Hematopoietic multipotent progenitor cell treated with erythropoietin and hydrocortisone succinate and interleukin-3 and kit ligand, for 17 days (in vitro differentiated cells): ENCODE measurements around the gene SMOC2.
"Not testable (repeated sequence)": the region's sequence is repeated elsewhere in the genome, so short reads cannot be mapped to it uniquely, and the experiment has no call there.

Experiments used
- DNase-seq: peaks from one replicate; pipeline ENCODE4 v3.0.0-alpha.2; 2015; ENCODE audit warnings: low spot score

Gene SMOC2

DNA sequence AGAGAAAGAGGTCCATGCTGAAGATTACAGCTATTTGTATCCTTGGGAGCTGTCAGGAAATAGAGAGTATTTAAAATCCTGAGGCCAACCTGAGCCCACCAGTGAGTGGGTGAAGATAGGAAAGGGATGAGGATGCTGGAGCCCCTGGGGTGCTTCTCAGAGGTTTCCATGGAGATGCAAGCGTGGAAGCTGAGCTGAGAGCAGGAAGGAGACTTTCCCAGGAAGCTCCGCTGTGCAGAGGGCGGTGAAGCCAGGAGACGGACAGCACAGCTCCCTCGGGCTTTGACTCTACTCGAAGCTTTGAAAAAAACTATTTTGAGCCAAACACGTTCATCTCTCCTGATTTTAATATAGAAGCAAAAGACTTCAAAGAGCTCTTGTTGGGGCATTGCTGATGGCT is 222.1 kb downstream of the SMOC2 start:
- DNase-seq = no peak

DNA sequence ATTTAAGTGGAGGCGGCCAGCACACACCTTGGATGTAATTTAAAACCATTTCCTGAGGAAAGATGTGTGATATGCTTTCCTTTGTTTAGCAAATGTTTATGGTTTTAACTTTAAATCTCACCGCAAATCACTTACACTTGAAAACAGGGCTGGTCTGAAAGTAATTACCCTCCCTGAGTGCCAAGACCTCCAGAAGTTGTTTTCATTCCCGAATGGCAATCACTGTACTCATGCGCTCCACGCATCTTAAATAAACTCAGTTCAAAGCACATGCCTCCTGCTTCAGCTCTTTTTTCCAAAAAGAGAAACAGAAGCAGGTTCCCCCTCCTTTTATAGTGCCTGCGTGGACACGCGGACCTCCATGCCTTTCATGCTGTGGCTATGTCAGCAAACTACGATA is 224.0 kb downstream of the SMOC2 start:
- DNase-seq = no peak

DNA sequence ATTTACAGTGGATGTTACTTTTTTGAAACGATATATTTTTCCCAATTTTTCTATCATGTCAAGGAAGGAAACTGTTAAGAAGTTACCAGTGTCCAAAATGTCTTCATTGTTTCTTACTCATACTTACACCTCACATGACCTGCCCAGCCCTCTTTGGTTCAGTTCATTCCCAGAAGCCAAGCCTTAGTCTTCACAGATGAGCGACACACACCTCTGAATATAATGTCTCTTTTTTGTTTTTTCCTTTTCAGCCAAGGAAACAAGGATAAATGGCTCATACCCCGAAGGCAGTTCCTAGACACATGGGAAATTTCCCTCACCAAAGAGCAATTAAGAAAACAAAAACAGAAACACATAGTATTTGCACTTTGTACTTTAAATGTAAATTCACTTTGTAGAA is 225.2 kb downstream of the SMOC2 start:
- no peak for DNase-seq

DNA sequence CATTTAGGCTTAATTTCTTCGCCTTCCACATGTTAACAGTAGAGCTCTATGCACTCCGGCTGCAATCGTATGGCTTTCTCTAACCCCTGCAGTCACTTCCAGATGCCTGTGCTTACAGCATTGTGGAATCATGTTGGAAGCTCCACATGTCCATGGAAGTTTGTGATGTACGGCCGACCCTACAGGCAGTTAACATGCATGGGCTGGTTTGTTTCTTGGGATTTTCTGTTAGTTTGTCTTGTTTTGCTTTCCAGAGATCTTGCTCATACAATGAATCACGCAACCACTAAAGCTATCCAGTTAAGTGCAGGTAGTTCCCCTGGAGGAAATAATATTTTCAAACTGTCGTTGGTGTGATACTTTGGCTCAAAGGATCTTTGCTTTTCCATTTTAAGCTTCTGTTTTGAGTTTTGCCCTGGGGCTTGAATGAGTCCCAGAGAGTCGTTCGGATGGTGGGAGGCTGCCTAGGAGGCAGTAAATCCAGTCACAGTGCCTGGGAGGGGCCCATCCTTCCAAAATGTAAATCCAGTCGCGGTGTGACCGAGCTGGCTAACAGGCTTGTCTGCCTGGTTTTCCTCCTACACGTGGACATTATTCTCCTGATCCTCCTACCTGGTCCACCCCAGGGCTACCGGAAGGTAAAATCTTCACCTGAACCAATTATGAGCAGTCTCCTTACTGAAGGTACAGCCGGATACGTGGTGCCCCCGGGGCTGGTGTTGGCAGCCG is 225.9 kb downstream of the SMOC2 start:
- no peak for DNase-seq

DNA sequence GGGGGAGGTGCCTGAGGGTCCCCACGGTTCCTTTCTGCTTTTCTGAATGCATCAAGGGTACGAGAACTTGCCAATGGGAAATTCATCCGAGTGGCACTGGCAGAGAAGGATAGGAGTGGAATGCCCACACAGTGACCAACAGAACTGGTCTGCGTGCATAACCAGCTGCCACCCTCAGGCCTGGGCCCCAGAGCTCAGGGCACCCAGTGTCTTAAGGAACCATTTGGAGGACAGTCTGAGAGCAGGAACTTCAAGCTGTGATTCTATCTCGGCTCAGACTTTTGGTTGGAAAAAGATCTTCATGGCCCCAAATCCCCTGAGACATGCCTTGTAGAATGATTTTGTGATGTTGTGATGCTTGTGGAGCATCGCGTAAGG is 226.4 kb downstream of the SMOC2 start:
- DNase-seq = no peak

DNA sequence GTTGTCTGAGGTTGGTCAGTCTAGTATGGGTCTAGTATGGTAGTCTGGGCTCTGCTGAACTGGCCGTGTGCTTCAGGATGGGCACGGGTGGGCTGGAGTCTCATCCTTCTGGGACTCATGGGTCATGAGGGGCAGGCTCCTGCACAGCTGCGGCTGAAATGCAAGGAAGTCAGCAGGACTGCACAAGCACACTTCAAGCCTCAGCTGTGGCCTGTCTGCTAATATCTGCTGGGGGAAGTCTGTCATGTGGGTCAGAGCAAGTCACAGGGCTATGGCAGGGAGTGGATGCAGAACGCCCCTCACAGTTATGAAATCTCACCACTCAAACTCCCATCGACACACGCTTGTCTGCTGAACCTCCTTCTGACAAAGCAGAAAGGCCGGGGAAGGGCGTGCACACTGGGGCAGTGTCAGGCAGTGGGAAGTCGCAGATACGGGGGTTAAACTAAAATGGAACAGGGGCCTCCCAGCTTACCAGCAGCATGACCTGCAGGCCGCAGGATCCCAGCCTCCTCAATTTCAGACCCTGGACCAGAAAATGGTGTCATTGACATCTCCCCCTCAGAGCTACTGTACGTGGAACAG is 229.5 kb downstream of the SMOC2 start:
- no peak for DNase-seq

DNA sequence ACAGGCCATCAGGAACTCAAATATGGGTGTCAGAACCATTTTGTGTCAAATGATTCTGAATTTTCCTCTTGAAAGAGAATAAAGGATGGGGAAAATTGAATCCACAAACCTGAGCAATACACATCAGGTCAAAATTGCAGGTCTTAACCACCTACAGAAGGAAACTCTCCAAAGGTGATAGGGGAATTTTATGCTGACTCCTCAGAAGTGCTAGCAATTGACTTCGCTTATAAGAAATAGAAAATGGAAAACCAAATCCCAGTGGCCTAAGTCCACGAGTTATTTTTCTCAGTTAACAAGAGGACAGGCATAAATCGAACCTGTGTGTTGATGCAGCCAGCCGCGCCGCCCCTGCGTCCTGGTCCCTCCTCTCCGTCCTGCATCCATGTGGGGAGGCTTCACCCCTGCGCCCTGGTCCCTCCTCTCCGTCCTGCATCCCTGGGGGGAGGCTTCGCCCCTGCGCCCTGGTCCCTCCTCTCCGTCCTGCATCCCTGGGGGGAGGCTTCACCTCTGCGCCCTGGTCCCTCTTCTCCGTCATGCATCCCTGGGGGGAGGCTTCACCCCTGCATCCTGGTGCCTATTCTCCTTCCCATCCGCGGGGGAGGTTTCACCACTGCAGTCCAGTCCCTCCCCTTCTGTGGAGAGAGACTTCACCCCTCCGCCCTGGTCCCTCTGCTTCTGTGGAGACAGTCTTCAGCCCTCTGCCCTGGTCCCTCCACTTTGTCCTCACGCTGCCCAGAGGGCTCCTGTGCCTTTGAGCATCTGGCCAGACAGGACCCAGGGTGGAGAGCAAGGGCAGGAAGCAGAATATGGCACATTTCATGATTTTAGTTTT is 230.3 kb downstream of the SMOC2 start:
- no peak for DNase-seq

DNA sequence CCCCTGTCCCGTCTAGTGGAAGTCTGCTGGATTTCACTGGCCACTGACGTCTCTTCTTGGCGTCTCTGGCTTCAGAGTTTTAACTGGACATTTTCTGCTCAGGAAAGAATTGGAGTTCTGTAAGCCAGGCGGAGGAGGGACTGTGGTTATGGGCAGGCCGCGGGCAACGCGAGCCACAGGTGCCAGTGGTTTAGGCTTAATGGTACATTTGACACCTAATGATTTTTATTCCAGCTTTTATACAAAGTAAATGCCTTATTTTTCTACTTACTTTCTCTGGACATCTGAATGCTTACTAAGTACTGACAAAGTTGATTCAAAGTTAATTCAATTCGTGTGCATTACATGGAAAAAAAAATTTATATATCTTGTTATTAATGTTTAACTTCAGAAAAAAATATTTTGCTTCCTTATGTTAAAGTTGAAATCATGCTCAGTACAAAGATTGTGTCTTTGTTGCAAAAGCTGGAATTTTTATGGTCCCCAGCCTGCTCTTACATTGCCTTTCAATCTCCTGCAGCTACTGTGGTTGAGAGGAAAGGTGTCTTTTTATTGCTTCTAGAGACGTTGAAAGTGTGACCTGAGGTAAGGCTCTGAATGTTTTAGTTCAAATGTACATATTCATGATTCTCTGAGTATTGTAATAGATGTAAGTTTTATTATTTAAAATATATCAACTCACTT is 231.0 kb downstream of the SMOC2 start:
- DNase-seq = no peak

DNA sequence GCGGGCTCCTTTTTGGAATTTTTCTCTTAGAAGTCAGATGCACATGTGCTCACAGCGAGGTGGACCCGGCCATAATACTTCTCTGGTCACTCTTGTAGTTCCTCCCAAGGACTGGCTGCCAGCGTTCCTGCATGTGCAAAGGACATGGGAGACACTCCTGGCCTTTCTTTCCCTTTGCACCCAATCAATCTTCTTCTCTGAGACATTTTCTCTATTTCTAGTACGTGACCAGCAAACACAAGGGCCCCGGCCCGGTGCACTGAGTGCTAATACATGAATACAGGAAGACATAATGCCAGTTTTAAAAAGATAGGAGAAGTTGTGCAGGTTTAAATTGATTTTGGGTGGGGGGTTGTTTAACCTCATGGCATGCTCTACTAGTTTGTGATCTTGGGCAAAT is 233.6 kb downstream of the SMOC2 start:
- no peak for DNase-seq

DNA sequence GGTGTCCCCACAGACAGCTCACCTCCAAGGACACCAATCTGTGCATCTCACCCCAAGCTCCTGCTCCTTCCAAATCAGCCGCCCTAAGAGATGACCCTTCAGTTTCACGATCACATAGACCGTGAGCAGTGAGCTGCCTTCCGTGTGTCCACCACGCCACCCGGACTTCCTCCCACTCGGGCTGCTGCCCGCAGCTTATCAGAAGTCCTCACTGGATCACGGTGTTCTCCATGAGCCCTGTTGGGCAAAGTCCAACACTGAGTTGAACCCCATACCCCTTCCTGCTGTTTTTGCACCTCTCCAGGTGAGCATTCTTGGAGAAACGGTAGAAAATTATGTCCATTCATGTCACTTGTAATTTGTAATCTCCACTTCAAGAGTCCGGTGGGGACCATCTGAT is 234.4 kb downstream of the SMOC2 start:
- no peak for DNase-seq

DNA sequence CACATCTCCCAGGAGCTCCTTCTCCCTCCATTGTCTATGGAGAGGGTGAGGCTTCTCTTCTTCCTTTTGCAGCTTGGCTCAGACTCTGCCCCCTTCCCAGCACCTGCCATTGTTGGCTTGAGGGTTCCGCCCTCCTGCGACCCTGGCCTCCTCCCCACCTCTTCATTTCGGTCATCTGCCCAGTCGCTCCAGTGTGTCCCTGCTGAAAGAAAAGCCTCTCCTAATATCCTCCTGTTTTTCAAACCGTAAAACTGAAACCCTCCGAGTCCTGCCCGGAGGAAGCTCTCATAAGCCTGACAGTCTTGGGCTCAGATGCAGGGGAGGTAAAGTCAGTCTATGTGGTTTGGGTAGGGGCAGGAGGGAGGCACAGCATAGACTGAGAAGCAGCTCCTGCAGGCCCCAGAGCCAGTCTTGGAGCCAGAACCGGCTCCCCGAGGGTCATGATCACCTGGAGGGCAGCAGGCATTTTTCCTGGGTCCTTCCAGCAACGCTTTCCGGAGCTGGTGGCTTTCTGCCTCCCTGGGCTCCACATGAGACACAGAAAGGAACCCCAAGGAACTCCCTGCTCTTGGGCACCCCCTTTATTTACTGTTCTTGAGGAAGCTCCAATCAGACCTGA is 235.1 kb downstream of the SMOC2 start:
- DNase-seq = no peak

DNA sequence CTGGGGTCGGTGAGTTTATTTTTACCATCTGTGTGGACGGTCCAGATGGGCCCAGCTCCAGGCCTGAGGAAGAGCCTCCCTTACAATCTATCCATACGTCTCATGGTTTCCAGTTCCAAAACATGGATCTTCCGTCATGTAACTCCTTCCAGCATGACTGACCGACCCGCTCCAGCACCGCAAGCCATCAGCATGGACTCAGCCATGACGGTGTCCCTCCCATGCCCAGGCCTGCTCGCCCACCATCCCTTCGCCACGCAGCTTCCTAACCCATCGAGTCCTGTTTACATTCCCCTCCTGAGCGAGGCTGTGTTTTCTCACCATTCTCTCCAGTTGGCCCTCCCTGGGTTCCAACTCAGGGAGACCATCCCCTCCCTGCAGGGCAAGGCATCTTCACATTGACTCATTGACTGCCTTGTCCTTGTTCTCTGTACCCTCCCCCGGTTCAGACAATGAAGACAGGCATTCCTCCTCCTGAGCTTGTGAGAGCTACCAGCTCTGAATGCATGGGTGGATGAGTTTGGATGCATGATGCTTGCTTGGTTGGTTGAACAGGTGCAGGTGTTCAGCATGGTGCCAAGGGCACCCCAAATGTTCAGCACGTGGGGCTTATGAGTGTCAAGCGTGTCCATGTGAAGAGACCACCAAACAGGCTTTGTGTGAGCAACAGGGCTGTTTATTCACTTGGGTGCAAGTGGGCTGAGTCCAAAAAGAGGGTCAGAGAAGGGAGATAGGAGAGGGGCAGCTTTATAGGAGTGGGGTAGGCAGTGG is 235.8 kb downstream of the SMOC2 start:
- no peak for DNase-seq

DNA sequence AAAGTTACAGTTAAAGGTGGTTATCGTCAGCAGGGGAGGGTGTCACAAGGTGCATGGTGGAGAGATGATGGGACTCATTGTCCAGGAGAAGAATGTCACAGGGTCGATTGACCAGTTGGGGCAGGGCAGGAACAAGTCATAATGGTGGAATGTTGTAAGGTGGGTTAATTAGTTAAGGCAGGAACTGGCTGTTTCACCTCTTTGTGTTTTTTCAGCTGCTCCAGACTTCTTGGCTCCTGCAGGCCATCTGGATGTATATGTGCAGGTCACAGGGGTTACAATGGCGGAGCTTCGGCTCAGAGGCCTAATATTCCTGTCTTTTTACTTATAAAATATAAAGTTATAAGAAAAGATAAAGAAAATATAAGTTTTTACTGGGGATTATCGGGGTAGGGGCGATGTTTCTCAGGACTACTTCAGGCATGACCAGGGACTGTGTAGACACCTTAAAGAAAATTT is 236.4 kb downstream of the SMOC2 start:
- DNase-seq = not testable (repeated sequence)

DNA sequence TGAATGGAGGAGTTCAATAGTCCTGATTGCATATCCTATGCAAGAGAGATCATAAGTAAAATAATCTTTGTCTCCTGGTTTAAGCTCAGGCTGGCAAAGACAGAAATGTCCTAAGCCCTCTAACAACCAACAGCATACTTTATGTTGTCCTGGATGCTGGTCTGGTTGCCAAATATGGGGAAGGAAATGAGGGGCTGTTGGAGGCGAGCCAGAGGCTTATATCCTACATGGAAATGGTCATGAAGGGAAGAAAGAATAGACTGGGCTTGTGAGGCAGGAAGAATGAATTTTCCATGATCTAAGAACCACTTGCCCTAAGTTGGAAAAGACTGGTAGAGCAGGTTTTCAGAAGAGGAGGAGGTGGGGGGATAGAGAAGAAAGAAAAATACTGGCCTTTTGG is 237.1 kb downstream of the SMOC2 start:
- DNase-seq = no peak

DNA sequence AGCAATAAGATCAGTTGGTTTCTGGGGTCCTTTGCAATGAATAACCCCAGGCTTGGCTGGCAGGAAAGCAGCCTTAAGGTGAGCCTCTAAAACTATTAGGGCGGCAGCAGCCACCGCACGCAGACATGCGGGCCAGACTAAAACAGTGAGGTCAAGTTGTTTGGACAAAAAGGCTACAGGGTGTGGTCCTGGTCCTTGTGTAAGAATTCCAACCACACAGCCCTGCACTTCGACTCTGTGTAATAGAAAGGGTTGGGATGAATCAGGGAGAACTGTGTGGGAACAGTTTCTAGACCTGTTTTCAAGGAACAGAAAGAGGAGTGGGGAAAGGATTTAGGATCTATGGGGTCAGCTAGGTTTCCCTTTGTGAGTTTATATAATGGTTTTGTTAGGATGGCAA is 237.6 kb downstream of the SMOC2 start:
- no peak for DNase-seq

DNA sequence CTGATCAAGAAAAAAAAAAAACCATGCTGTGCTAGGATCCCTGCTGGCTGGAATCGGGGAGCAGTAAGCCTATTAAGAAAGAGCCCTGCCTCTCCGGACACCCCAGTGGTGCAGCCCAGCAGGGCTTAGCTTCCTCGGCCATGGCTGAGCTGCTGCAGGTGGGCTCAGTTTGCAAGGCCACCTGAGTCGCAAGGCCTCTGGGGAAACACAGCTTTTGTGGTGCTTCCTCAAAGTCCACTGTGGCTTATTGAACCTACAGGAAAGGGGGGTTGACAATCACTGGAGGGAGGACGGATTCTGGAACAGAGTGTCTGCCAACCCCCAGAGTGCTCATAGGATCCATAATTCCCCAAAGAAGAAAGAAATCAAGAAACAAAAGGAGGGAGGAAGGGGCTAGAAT is 240.8 kb downstream of the SMOC2 start:
- no peak for DNase-seq

DNA sequence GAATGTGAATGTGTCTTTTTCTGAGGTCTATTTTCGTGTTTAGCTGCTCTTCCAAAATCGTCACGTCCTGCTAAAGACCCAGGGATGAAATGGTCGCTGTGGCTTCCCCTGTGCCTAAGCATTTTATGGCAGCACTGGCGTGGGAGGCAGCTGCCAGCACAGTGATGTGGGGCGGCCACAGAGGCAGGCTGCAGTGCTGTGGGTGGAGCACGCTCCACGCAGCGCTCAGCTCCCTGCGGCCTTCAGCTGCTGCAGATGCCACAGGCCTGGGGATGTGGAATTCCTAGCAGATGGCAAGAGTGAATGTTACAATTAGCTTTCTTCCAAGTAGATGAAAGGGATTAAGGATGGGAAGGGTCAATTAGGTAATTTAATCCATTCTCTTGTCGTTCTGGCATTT is 242.6 kb downstream of the SMOC2 start:
- DNase-seq = no peak

DNA sequence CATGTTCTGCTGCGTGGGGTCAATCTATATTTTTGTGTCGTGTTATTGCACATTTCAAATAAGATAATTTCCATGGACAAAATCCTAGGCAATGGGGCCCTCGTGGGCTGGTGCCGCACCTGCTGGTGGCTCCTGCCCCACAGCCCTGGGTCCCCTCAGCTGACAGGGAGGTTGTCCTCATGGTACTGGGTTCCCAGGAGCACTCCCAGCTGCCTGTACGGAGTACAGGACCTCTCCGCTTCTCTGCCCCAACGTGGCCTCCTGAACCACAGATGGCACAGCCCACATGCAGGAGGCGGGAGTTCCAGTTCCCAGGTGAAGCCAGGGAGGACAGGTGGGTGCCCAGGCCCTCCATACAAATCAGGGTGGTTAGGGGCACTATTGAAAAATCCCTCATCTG is 243.5 kb downstream of the SMOC2 start:
- no peak for DNase-seq

DNA sequence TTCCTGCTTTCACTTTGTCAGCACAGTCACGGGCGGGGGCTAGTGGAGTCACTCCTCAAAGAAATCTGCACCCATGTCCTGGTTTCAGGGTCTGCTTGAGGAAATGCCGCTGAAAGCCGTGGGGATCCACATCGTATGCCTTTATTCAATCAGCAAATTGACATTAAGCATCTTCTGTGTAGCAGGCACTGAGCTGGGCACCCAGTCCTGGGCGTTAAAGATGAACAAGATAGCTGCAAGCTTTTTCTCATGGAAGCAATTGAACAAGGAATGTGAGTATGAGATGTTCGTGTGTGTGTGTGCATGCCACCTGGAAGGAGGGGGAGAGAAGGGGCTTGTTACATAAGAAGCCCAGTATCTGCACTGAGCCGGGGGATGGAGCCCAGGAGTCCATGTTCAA is 243.9 kb downstream of the SMOC2 start:
- no peak for DNase-seq

DNA sequence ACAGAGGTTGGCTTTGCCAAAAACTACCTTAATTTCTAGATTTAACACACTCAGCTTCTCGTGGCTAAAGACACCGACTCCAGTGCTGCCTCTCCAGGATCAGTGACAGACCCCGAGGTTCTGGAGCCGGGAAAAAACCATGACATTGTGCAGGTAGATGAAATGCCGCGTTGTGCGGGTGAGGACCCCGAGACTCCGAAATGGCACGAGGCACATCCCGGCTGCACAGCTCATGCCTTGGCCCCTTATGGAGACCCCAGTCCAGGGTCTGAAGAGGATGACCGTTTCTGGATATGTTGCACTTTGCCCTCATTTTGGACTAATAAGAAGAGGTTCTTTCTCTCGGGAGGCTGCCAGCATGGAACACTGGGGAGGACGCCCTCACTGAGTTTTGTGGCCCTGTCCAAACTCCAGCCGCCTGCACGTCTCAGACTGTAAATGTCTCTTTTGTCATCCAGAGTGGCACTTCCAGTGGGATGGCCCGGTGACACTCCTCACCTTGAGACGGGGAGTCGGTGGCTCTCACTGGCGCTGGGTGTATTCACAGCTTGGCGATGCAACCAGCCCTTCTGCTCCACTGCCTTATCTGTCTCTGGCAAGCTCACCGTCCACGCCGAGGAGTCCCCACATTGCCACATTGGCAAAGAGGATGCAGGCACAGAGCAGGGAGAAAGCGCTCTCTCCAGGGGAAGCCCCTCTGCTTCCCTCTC is 245.2 kb downstream of the SMOC2 start:
- DNase-seq = no peak
